GM12872 (cell line): ENCODE data around the gene PHOSPHO2.

Source experiments
- TF ChIP-seq, protein P1 (sequence below): IDR thresholded peaks from 3 replicates; pipeline ENCODE4 v1.5.1; 2011; ENCODE audit warnings: low read depth, mild to moderate bottlenecking, low read length, moderate library complexity; ENCODE audit not compliant: insufficient read depth

Gene PHOSPHO2

GRCh38 chr2:169712791-169713227 lies 18.5 kb downstream of the PHOSPHO2 start:
- TF ChIP-seq, protein P1, sequence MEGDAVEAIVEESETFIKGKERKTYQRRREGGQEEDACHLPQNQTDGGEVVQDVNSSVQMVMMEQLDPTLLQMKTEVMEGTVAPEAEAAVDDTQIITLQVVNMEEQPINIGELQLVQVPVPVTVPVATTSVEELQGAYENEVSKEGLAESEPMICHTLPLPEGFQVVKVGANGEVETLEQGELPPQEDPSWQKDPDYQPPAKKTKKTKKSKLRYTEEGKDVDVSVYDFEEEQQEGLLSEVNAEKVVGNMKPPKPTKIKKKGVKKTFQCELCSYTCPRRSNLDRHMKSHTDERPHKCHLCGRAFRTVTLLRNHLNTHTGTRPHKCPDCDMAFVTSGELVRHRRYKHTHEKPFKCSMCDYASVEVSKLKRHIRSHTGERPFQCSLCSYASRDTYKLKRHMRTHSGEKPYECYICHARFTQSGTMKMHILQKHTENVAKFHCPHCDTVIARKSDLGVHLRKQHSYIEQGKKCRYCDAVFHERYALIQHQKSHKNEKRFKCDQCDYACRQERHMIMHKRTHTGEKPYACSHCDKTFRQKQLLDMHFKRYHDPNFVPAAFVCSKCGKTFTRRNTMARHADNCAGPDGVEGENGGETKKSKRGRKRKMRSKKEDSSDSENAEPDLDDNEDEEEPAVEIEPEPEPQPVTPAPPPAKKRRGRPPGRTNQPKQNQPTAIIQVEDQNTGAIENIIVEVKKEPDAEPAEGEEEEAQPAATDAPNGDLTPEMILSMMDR = no peak

DNA sequence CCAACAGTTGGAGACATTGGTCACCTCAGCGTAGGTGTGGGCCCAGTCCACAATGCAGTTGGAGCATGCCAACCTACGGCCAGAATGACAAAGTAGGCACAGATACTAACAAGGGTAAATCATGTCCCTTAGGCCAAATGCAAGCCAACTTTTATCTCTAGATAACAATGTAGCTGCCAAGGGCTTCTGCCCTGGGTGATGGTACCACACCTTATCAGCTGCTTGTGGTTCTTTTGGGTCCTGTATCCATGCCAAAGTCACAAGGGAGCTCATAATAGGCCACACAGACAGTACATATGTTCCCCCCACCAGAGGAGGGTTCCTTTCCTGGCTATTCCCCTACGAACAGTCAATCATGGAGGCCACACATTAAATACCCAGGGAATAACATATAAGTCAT lies 19.1 kb downstream of the PHOSPHO2 start:
- TF ChIP-seq, protein P1 = no peak

- TF ChIP-seq, protein P1 = no peak
Measured at GRCh38 chr2:169714699-169715098, 20.4 kb downstream of the PHOSPHO2 start.

DNA sequence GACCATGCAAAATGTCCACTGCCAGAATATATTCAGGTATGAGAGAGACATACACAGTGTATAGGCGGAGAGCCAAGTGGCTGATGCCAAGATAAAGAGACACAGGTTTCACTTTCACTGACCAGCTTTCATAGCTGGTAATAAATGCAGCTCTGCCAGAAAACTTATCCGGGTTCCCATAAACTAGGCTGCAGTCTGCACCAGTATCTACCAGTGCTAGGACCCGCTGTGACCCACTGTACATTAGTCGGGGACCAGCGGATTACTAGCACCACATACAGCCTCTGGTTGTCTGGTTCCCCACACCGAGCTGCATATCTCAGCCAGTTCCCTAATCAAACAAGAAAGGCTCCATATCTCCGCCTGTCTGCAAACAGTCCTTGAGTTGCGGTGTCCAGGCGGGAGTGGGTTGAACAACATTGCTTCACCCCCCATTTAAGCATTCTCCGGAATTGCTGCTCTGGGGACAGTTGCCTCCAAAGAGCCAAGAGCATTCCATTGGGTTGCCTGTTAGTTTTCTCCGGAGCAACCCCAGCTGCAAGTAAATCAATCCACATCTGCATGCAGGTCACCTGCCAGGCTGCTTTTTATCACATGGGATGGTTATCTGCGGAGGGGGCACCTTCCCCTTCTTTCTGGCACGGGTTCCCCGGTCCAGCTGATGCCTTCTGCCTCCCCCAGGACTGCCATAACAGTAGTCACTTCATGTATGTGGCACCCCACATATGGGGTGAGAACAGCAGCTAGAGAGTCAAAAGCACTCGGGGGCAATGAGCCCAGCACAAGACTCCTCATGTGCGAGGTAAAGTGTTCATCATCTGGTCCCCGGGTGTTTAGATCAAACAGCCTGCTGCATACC lies 21.3 kb downstream of the PHOSPHO2 start:
- TF ChIP-seq, protein P1 = no peak

DNA sequence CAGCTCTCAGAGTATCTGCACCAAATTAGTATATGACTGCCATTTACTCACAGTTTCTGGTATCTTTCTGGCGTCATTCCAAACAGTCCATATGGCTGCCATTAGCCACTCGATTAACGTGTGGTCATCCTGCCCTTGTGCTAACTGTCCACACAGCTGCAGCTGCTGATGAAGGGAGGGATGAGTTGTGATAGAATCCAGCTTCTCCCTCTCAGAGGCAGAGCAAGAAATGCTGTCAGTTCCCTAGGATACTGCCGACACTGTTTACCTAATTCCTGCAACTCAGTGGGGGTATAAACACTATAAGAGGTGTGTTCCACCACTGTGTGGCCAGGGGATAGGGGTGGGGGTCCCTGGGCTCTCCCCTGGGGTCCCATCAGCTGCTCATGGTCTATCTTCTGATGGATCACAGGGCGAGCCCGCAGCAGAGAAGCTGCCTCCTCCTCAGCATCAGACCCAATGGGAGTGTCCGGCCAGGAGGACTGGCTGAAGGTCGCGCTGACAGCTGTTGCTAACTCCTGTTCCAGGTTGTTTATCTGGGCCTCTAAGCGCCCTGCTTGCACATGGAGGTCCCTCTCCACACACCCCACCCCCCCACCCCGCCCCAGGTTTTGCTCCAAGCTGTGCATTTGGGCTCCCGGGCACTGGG lies 22.1 kb downstream of the PHOSPHO2 start:
- TF ChIP-seq, protein P1 = no peak

- TF ChIP-seq, protein P1 = no peak
Measured at GRCh38 chr2:169716938-169717690, 22.8 kb downstream of the PHOSPHO2 start.

DNA sequence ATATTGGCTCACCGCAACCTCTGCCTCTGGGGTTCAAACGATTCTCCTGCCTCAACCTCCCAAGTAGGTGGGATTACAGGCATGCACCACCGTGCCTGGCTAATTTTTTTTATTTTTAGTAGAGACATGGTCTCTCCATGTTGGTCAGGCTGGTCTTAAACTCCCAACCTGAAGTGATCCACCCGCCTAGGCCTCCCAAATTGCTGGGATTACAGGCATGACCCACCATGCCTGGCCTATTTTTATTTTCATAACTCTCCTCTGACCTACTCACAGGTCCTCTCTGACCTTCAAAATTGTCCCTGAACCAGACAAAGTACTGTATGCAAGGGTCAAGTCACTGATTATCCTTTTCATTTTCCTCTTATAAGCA lies 23.4 kb downstream of the PHOSPHO2 start:
- TF ChIP-seq, protein P1 = no peak
